GM18498 (cell line): Measurements from ENCODE around the gene STRN4.
A peak's percentile ranks its signal among the peaks of the same experiment; 100 is the strongest.

ENCODE experiments used
- ATAC-seq: cut with Tn5 transposase; IDR thresholded peaks from one replicate; pipeline ENCODE4 v1.9.1; 2021; ENCODE audit warnings: mild to moderate bottlenecking, moderate library complexity; ENCODE audit not compliant: unreplicated experiment

Gene STRN4

GRCh38 chr19:46726971-46727501 lies 19.2 kb downstream of the STRN4 start:
- no peak for ATAC-seq

GRCh38 chr19:46726551-46726950 lies 19.7 kb downstream of the STRN4 start:
- ATAC-seq: no peak

- ATAC-seq: no peak
Observed at GRCh38 chr19:46725859-46726393, 20.3 kb downstream of the STRN4 start.

- no peak for ATAC-seq
Observed at GRCh38 chr19:46725036-46725820, 21.0 kb downstream of the STRN4 start.

GRCh38 chr19:46724468-46724867 lies 21.8 kb downstream of the STRN4 start:
- no peak for ATAC-seq

- ATAC-seq: no peak
Observed at GRCh38 chr19:46723471-46723870, 22.8 kb downstream of the STRN4 start.

- no peak for ATAC-seq
Observed at GRCh38 chr19:46723023-46723461, 23.2 kb downstream of the STRN4 start.

GRCh38 chr19:46722421-46723022 lies 23.7 kb downstream of the STRN4 start:
- ATAC-seq: no peak

GRCh38 chr19:46722004-46722380 lies 24.3 kb downstream of the STRN4 start:
- ATAC-seq: no peak

GRCh38 chr19:46721269-46722003 lies 24.8 kb downstream of the STRN4 start:
- no peak for ATAC-seq

- no peak for ATAC-seq
Observed at GRCh38 chr19:46720503-46721239, 25.6 kb downstream of the STRN4 start.

- ATAC-seq: no peak
Observed at GRCh38 chr19:46719629-46720502, 26.4 kb downstream of the STRN4 start.

- ATAC-seq: peak; percentile 38
Observed at GRCh38 chr19:46718934-46719622, 27.2 kb downstream of the STRN4 start.

GRCh38 chr19:46718157-46718933 lies 27.9 kb downstream of the STRN4 start:
- no peak for ATAC-seq

GRCh38 chr19:46717716-46718143 lies 28.5 kb downstream of the STRN4 start:
- no peak for ATAC-seq

- ATAC-seq: peak; percentile 48
Observed at GRCh38 chr19:46717034-46717715, 29.1 kb downstream of the STRN4 start, which contains the start of gene PRKD2. Gene PRKD2 (minus strand): TSS chr19:46717114. CDS start chr19:46716370, 744 bp downstream.

GRCh38 chr19:46716672-46717033 lies 29.6 kb downstream of the STRN4 start:
- ATAC-seq: no peak
